Loucy (cell line): ENCODE results near the gene SIMC1.

Experiments used
- H2AFZ ChIP-seq: fragments of 200-600 bp; sonication (generic); 2 replicates; pipeline ENCODE4 v1.6.0; 2016; ENCODE audit warnings: antibody characterized with exemption, mild to moderate bottlenecking, low read length, moderate library complexity
- H3F3A ChIP-seq: fragments of 200-600 bp; 2 replicates; pipeline ENCODE4 v1.6.0; 2016; ENCODE audit warnings: antibody characterized with exemption, low read depth, mild to moderate bottlenecking
- H3K27me3 ChIP-seq: fragments of 200-600 bp; sonication (generic); 2 replicates; pipeline ENCODE4 v1.6.1; 2014; ENCODE audit warnings: low read length, mild to moderate bottlenecking; ENCODE audit not compliant: insufficient read depth, poor library complexity, severe bottlenecking
- H3K36me3 ChIP-seq: fragments of 200-600 bp; sonication (generic); 2 replicates; pipeline ENCODE4 v1.6.1; 2016; ENCODE audit warnings: low read length; ENCODE audit not compliant: insufficient read depth
- H3K4me1 ChIP-seq: fragments of 200-600 bp; sonication (generic); 2 replicates; pipeline ENCODE4 v1.5.1; 2014; ENCODE audit warnings: low read length, mild to moderate bottlenecking; ENCODE audit not compliant: insufficient read depth, poor library complexity, severe bottlenecking
- H3K4me2 ChIP-seq: fragments of 200-600 bp; sonication (generic); 2 replicates; pipeline ENCODE4 v1.6.0; 2014; ENCODE audit warnings: antibody characterized with exemption, low read length, low read depth, mild to moderate bottlenecking; ENCODE audit not compliant: poor library complexity, severe bottlenecking
- H3K4me3 ChIP-seq: fragments of 200-600 bp; sonication (generic); 2 replicates; pipeline ENCODE4 v1.5.1; 2014; ENCODE audit warnings: low read length, mild to moderate bottlenecking, mixed read lengths; ENCODE audit not compliant: poor library complexity, severe bottlenecking
- H3K79me2 ChIP-seq: fragments of 200-600 bp; sonication (generic); 2 replicates; pipeline ENCODE4 v1.6.1; 2014; ENCODE audit warnings: low read length; ENCODE audit not compliant: insufficient read depth
- H3K9ac ChIP-seq: fragments of 200-600 bp; sonication (generic); 2 replicates; pipeline ENCODE4 v1.6.0; 2014; ENCODE audit warnings: mild to moderate bottlenecking, low read depth, low read length, moderate library complexity; ENCODE audit not compliant: poor library complexity, severe bottlenecking
- H3K9me2 ChIP-seq: fragments of 200-600 bp; sonication (generic); replicated peaks from 2 replicates; pipeline ENCODE4 v1.6.1; 2016; ENCODE audit warnings: low read depth, low read length, mixed read lengths
- H3K9me3 ChIP-seq: fragments of 200-600 bp; sonication (generic); 2 replicates; pipeline ENCODE4 v1.6.1; 2014; ENCODE audit warnings: mild to moderate bottlenecking, antibody characterized with exemption, low read length, low read depth; ENCODE audit not compliant: insufficient read depth
- H4K20me1 ChIP-seq: fragments of 200-600 bp; sonication (generic); 2 replicates; pipeline ENCODE4 v1.6.0; 2014; ENCODE audit warnings: antibody characterized with exemption, low read length, mild to moderate bottlenecking; ENCODE audit not compliant: insufficient read depth, poor library complexity, severe bottlenecking
- EZH2phosphoT487 ChIP-seq: fragments of 200-600 bp; IDR thresholded peaks from 2 replicates; pipeline ENCODE4 v1.6.1; 2018; ENCODE audit warnings: antibody characterized with exemption, mild to moderate bottlenecking, moderate library complexity, borderline replicate concordance
- TF ChIP-seq, protein P1 (sequence below): fragments of 200-600 bp; sonication (generic); conservative IDR thresholded peaks from 2 replicates; pipeline ENCODE4 v1.5.1; 2014; ENCODE audit warnings: mild to moderate bottlenecking, antibody characterized with exemption, low read length

The SIMC1 gene

DNA sequence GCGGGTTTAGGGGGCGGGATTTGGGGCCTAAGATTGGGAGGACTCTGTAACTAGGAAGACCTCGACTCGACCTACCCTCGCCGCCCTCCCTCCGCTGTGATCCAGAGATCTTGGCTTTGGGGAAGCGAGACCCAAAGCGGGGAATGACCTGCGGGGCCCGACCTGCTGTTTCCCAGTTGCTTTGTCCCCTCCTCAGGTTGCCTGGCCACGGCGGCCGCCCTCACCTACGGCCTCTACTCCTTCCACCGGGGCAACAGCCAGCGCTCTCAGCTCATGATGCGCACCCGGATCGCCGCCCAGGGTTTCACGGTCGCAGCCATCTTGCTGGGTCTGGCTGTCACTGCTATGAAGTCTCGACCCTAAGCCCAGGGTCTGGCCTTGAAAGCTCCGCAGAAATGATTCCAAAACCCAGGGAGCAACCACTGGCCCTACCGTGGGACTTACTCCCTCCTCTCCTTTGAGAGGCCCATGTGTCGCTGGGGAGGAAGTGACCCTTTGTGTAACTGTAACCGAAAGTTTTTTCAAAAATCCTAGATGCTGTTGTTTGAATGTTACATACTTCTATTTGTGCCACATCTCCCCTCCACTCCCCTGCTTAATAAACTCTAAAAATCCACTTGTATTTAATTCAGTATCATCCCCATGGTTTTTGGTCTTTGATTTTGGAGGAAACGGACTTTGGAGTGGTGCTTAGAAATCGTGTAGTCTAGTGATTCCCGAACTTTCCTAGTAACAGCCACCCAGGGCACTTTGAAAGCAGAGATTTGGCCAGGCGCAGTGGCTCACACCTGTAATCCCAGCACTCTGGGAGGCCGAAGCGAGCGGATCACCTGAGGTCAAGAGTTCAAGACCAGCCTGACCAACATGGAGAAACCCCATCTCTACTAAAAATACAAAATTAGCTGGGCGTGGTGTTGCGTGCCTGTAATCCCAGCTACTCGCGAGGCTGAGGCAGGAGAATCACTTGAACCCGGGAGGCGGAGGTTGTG, 151.2 kb downstream of the SIMC1 start:
- Histone ChIP-seq H3K4me2 (peak overlapping the region; percentile 76), H2AFZ (peak overlapping the region; percentile 67; the same call in 1 of the 2 replicates), H3K9me3 (no peaks in the 10 kb centered on the region), H3K4me3 (peak overlapping the region; percentile 96), H3F3A (no peaks in the 10 kb centered on the region), H3K9ac (peak overlapping the region; percentile 87), H3K9me2 (no peaks in the 10 kb centered on the region), H3K27me3 (no peaks in the 10 kb centered on the region), H4K20me1 (no peaks in the 10 kb centered on the region), H3K79me2 (peaks cover 37% of the 10 kb centered on the region), H3K36me3 (peaks cover 4% of the 10 kb centered on the region; the same call in 1 of the 2 replicates), H3K4me1 (peaks cover 6% of the 10 kb centered on the region)
- TF ChIP-seq, protein P1, sequence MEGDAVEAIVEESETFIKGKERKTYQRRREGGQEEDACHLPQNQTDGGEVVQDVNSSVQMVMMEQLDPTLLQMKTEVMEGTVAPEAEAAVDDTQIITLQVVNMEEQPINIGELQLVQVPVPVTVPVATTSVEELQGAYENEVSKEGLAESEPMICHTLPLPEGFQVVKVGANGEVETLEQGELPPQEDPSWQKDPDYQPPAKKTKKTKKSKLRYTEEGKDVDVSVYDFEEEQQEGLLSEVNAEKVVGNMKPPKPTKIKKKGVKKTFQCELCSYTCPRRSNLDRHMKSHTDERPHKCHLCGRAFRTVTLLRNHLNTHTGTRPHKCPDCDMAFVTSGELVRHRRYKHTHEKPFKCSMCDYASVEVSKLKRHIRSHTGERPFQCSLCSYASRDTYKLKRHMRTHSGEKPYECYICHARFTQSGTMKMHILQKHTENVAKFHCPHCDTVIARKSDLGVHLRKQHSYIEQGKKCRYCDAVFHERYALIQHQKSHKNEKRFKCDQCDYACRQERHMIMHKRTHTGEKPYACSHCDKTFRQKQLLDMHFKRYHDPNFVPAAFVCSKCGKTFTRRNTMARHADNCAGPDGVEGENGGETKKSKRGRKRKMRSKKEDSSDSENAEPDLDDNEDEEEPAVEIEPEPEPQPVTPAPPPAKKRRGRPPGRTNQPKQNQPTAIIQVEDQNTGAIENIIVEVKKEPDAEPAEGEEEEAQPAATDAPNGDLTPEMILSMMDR = no peak
- no peak for TF ChIP-seq EZH2phosphoT487

DNA sequence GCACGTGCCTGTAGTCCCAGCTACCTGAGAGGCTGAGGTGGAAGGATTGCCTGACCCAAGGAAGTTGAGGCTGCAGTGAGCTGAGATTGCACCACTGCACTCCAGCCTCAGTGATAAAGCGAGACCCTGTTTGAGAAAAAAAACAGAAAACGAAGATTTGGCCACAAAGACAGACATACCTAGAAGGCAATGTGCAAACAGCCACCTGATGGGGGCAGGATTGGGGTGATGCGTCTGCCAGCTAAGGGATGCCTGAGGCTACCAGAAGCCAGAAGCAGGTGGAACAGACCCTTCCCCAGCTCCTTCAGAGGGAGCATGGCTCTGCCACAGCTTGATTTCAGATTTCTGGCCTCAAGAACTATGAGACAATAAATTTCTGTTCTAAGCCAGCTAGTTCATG, 153.3 kb downstream of the SIMC1 start:
- no peak for TF ChIP-seq EZH2phosphoT487
- TF ChIP-seq, protein P1 = no peak
- Histone ChIP-seq H3K4me2 (no peak overlapping the region), H3K9ac (no peak overlapping the region), H3F3A (no peaks in the 10 kb centered on the region), H3K4me3 (no peak overlapping the region), H3K4me1 (peaks cover 3% of the 10 kb centered on the region), H3K9me2 (no peaks in the 10 kb centered on the region), H3K9me3 (no peaks in the 10 kb centered on the region), H2AFZ (no peak overlapping the region), H4K20me1 (no peaks in the 10 kb centered on the region), H3K27me3 (no peaks in the 10 kb centered on the region), H3K79me2 (peaks cover 27% of the 10 kb centered on the region), H3K36me3 (no peaks in the 10 kb centered on the region)

DNA sequence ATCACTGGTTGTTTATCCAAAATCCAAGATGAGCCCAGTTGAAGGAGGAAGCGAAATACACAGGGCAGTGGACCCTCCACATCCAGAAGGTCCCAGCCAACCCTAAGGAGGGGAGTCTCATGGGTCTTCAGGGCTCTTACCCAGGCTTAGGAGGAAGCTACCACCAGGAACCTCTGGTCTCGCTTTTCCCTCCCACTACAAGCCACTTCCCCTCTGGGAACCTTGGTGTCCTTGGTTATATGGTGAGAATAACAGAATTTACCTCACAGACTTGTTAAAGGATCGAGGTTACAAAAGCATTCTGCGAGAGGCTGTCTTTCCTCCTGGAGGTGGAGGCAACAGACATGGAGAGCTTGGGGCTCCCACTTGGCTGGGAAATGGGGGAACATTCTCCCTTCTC, 153.8 kb downstream of the SIMC1 start:
- Histone ChIP-seq H3K4me1 (no peaks in the 10 kb centered on the region), H3K4me3 (no peak overlapping the region), H3K4me2 (no peak overlapping the region), H3K9ac (no peak overlapping the region), H3K9me2 (no peaks in the 10 kb centered on the region), H3K36me3 (no peaks in the 10 kb centered on the region), H2AFZ (no peak overlapping the region), H3F3A (no peaks in the 10 kb centered on the region), H3K79me2 (peaks cover 22% of the 10 kb centered on the region), H4K20me1 (no peaks in the 10 kb centered on the region), H3K27me3 (no peaks in the 10 kb centered on the region), H3K9me3 (no peaks in the 10 kb centered on the region)
- no peak for TF ChIP-seq EZH2phosphoT487
- TF ChIP-seq, protein P1 = no peak
